H54 (cell line): Measurements from ENCODE around the gene BMPR2.
A peak's percentile ranks its signal among the peaks of the same experiment; 100 is the strongest.
"Not testable (repeated sequence)": the region's sequence is repeated elsewhere in the genome, so short reads cannot be mapped to it uniquely, and the experiment has no call there.

Experiments used
- DNase-seq: peaks from one replicate; pipeline ENCODE4 v3.0.0; 2011; ENCODE audit warnings: low spot score, mixed read lengths; ENCODE audit not compliant: insufficient read length
- FAIRE-seq: peaks from 3 replicates; lab custom pipeline; 2011; peaks lifted over from hg19 to GRCh38; lab: Jason Lieb, UNC
- POLR2A ChIP-seq: IDR thresholded peaks from 2 replicates; pipeline ENCODE4 v1.6.1; 2011; ENCODE audit warnings: low read depth, mild to moderate bottlenecking, low read length

Gene BMPR2

GRCh38 chr2:202375609-202376408, at the start of gene BMPR2:
BMPR2 (plus strand) TSS chr2:202376327; CDS start chr2:202377475, 1,148 bp downstream.
- DNase-seq (peak; percentile 67), FAIRE-seq (peak; percentile 30)
- TF ChIP-seq POLR2A = peak; percentile 80

DNA sequence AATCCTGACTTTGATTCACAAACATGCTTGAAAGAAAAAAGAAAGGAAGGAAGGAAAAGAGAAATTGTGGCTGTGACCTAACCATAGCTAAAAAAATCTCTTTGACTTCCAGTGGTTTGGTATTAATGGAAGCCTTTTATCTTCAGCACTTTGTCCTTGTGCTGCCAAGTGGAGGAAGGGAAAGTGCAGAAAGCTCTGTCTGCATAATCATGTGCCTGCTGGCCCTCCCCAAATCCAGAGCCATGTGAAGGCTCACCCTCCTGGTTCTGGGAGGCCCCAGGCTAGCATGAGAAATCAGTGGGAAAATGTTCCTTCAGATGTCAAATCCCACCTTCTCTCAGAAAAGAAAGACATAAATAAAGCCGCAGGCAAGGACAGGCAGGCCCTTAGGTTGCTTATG, 48.3 kb upstream of the BMPR2 start:
- DNase-seq = no peak
- FAIRE-seq = no peak

DNA sequence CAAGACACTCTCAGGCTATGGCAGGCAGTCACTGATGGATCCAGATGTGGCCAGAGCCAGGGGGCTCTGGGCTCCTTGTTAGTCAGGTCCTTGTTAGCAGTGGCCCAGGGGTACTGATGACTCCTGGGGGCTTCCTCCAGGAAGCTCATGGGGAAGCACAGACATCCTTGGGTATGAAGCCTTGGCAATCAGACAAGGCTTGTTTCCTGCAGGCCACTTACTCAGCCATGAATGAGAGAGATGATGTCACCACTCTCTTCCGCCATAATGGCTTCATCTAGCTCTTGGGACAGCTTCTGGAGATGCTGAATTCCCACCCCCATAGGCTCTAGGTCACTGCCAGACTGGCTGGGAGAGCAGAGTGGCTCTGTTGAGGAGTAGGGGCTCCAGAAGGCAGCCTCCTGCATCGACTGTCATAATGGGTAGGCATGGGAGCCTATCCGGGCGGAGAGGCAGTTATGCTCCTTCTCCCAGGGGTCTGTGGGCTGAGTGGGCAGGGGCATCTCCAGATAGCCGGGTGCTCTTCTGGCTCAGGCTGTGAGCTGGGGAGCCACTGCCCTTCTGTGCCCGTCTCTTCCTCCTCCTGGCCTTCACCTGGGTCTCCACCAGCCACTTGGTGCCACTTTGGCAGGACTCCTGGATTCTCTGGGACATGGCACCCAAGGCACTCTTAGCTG, 40.2 kb upstream of the BMPR2 start:
- DNase-seq = no peak
- no peak for FAIRE-seq
- TF ChIP-seq POLR2A = no peak

More for the DNA sequence above, 48.3 kb upstream of the BMPR2 start:
- no peak for TF ChIP-seq POLR2A

DNA sequence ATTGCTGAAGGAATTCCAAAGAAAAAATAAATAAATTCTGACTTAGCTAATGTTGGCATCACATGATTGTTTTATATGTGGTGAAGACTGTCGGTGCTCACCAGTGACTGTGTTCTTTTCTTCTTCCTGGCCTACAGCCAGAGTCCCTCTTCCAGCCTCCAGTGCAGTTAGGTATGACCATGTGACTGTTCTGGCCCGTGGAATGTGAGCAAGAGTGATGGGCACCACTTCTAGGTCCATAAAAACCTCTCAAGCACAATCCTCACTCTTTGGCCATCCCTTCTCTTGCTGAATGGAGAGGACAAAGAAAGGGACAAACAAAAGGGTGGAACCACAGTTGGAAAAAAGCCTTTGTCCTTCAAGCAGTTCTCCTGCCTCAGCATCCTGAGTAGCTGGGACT, 39.0 kb upstream of the BMPR2 start:
- DNase-seq (no peak), FAIRE-seq (no peak)

DNA sequence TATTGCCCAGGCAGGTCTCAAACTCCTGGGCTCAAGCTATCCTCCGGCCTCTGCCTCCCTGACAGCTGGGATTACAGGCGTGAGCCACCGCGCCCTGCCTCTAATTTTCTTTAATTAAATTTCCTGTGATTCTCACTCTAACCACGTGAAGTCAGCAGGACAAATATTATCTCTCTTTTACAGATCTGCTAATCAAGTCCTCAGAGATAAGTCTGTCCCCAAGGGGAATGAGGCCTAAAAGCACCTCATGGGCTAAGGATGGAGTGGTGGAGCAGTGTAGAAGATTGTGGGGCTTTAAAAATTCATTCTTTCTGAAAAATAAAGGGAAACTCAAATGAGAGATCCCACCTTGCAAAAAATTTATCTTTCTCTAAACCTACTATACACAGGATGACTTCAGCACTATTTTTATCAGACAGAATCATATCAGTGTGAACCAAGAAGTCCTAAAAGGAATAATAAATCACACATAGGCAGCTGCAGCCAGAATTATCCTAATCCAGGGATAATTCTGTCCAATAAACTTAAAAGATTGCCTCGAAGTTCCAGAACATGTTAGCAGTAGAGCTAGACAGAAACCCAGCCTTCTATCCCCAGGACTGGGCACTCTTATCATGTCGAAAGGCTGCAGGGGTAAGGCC, 38.3 kb upstream of the BMPR2 start:
- DNase-seq (no peak), FAIRE-seq (no peak)
- no peak for TF ChIP-seq POLR2A

More for the DNA sequence above, 39.0 kb upstream of the BMPR2 start:
- TF ChIP-seq POLR2A = no peak

DNA sequence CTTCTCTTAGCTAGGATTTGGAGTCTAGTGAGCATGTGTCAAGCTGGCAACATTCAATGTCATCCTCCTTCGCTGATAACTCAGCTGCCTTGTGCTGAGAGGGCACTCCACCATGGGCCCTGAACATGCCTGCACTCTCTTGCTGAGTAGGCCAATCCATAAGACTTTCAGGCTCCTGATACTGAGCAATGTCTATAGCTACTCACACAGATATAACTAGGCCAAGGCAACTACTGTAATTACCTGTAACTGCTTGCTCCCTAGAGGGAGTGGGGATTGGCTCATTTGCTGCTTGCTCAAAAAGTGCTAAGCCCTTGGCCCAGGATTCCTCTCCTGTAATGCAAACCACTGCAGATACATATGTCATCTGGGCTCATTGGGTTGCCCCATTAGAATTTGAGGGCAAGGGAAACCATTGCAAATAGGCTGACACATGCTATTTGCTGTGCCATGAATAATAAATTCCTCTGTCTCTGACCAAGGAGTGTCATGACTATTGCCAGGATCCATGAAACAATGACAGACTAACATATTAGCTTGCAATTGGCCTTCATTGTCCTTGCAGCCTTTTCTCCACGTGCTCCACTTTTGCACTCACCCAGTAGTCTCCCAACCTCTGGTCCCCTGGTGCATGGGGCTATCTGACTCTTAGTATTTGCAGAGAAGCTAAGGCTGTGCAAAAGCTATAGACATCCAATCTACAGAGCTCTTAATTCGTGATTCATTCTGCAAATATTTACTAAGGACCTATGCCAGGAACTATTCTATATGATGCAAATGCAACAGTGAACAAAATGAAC, 36.9 kb upstream of the BMPR2 start:
- DNase-seq = peak; percentile 33
- FAIRE-seq = peak; percentile 55
- TF ChIP-seq POLR2A = no peak

- TF ChIP-seq POLR2A = no peak
- no peak for DNase-seq
- no peak for FAIRE-seq
Observed at GRCh38 chr2:202344178-202344577, 31.9 kb upstream of the BMPR2 start.

DNA sequence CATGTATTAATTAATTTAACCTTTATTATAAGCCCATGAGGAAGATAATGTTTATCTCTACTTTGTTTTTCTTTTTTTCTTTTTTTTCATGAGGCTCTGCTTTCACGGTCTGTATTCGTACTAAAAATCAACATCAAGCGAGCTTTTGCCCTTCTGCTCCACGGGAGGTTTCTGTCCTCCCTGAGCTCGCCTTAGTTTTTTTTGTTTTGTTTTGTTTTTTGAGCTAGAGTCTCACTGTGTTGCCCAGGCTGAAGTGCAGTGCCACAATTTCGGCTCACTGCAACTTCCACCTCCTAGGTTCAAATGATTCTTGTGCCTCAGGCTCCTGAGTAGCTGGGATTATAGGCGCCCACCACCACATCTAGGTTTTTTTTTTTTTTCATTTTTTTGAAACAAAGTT, 29.9 kb upstream of the BMPR2 start:
- FAIRE-seq (no peak), DNase-seq (no peak)
- no peak for TF ChIP-seq POLR2A

DNA sequence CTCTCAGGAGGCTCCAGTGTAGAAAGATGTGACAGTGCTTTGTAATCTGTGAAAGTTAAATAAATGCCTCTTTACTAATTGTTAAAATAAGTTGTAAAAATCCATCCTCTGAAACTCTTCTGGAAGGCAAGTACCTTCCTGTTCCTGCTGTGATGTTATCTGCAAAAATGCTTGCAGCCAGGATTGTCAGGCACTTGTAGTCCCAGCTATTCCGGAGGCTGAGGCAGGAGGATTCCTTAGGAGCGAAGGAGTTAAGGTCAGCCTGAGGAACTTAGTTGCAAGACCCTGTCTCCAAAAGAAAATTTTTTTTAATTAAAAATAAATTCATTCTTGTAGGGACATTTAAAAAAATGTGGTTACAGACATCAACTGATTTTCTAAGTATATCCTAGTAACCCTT, 22.7 kb upstream of the BMPR2 start:
- FAIRE-seq = no peak
- no peak for TF ChIP-seq POLR2A
- DNase-seq = no peak

DNA sequence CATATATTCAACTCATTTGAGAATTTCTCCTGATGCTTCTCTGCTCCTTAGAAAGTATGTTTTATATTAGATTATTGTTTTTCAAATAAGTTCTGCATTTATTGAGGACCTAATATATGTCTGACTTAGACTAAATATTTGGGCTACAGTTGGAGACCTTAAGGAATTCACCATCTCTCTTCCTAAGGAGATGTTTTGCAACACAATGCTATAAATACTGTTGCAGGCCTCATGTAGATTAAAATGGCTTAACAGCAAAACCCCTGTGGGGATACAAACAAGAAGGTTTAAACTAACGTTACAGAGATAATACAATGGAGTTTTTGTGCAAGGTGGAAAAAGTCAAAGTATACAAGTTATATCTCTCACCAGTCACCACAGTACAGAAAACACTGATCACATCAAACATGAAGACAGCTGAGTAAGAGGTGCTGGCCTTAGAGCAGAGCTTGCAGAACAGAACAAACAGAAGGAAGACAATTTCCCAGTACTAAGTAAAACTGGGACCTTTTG, 20.1 kb upstream of the BMPR2 start:
- no peak for TF ChIP-seq POLR2A
- FAIRE-seq (no peak), DNase-seq (no peak)

DNA sequence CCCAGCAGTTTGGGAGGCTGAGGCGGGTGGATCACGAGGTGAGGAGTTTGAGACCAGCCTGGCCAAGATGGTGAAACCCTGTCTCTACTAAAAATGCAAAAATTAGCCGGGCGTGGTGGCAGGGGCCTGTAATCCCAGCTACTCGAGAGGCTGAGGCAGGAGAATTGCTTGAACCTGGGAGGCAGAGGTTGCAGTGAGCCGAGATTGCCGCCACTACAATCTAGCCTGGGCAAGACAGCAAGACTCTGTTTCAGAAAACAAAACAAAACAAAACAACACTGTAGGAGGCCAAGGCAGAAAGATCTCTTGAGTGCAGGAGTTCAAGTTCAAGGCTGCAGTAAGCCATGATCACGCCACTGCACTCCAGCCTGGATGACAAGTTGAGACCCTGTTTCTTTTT, 17.2 kb upstream of the BMPR2 start:
- DNase-seq, FAIRE-seq: not testable (repeated sequence)

DNA sequence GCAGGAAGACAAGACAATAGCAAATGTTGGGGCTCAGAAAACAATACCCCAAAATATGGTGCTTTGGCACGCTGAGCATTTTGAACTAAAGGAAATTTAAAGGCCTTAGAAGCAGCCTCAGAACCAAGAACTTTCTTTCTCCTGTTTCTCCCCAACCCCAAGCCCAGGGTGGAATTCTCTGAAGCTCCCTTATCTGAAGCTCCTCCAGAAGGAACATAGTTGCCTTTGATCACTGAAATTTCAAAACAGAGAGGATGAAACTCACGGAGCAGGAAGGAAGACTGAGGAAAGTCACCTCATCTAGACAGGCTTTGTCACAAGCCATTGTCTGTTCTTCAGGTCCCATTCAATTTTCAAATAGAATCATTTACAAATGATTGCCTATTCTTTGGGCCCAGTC, 15.5 kb upstream of the BMPR2 start:
- no peak for FAIRE-seq
- DNase-seq = no peak
- TF ChIP-seq POLR2A = no peak

GRCh38 chr2:202361108-202361507, 15.0 kb upstream of the BMPR2 start:
- FAIRE-seq (no peak), DNase-seq (no peak)
- no peak for TF ChIP-seq POLR2A
